ENCODE measurements around the gene MCC. TPM values are rescaled to one million over a fixed set of nuclear protein-coding genes. Genes with fewer than 3 reads are reported as not detected.

Gene MCC
- total RNA-seq, 1 donor from 2014 or later, result 20.6 TPM

GRCh38 chr5:112975721-112976431, 512.4 kb downstream of the MCC start:
- no peak for TF ChIP-seq CTCF (IDR thresholded peaks at IDR 0.05)
- Histone ChIP-seq H3K9me3 (no peaks in the 10 kb centered on the region), H3K27me3 (ENCODE audit: low read depth) (no peaks in the 10 kb centered on the region), H3K4me1 (peaks cover 34% of the 10 kb centered on the region), H3K4me3 (peak overlapping the region; percentile 88), H3K27ac (peak overlapping the region; percentile 90), H3K36me3 (no peaks in the 10 kb centered on the region)
- DNase-seq (no peak), ATAC-seq (peak in 1 of 2 donors; percentile 32)
- intact Hi-C loops (cut with DNase I), result no loop called here

DNA sequence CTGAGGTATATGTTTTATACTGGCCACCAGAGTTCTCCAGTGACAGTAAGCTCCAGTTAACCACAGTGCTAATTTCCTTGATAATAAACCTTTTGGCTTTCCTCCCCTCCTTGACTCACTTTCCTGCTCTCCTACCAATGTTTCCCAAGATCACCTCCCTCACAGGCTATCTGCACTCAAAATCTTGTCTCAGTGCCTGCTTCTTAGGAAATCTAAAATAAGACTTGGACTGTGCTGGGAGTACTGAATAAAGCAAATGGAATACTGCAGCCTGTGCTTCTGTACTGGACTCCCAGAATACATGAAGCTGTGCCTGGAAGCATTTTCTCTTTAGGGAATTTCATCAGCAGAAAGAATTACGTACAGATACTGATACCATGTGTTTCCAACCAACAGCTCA, 513.4 kb downstream of the MCC start:
- no peak overlapping the region for H3K27ac ChIP-seq
- no peaks in the 10 kb centered on the region for H3K9me3 ChIP-seq
- no peak overlapping the region for H3K4me3 ChIP-seq
- TF ChIP-seq CTCF (IDR thresholded peaks at IDR 0.05), result no peak
- H3K4me1 ChIP-seq, result peaks cover 25% of the 10 kb centered on the region
- no peaks in the 10 kb centered on the region for H3K27me3 ChIP-seq (ENCODE audit: low read depth)
- no peak for DNase-seq
- intact Hi-C loops (cut with DNase I), result no loop called here
- ATAC-seq, result no peak
- no peaks in the 10 kb centered on the region for H3K36me3 ChIP-seq

DNA sequence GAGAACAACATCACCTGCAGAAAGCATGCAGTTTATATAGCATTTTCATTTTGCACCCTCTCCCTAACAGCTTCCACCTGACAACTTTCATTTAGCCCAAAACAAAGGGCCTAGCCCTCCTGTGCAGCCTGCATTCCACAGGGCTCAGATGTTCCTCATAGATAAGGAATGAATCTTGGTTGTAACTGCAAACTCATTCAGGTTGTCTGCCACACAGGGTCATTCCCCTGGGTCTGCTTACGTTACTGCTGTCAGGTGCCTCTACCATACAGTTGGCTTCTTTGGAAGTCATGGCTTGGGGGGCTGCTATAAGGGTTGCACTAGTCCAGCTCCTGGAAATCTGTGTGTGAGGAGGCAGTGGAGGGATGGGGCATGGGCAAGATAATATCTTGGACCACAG, 514.3 kb downstream of the MCC start:
- Histone ChIP-seq H3K9me3 (no peaks in the 10 kb centered on the region), H3K4me3 (no peak overlapping the region), H3K36me3 (no peaks in the 10 kb centered on the region), H3K4me1 (peaks cover 27% of the 10 kb centered on the region), H3K27ac (no peak overlapping the region), H3K27me3 (ENCODE audit: low read depth) (no peaks in the 10 kb centered on the region)
- ATAC-seq (no peak), DNase-seq (no peak)
- no peak for TF ChIP-seq CTCF (IDR thresholded peaks at IDR 0.05)
- intact Hi-C loops (cut with DNase I), result no loop called here

DNA sequence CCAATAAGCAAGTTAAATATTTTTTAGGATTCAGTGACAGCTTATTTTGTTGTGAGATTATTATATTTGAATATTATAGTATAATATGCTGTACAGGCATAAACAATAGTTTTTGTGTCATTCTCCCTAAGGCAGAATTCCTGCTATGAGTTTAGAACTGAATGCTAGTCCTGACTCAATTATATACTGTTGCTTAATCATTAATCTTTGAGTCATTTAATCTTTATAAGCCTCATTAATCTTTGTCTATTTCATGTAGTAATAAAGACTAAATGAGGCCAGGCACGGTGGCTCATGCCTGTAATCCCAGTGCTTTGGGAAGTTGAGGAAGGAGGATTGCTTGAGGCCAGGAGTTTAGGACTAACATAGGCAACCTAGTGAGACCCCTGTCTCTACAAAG, 515.2 kb downstream of the MCC start:
- TF ChIP-seq CTCF (IDR thresholded peaks at IDR 0.05), result no peak
- Histone ChIP-seq H3K9me3 (no peaks in the 10 kb centered on the region), H3K36me3 (no peaks in the 10 kb centered on the region), H3K4me3 (no peak overlapping the region), H3K27ac (no peak overlapping the region), H3K4me1 (peaks cover 21% of the 10 kb centered on the region), H3K27me3 (ENCODE audit: low read depth) (no peaks in the 10 kb centered on the region)
- intact Hi-C loops (cut with DNase I), result no loop called here
- DNase-seq (no peak), ATAC-seq (no peak)

Other genes with a start within 250 kb of the MCC start
- not detected for gene TSSK1B, start 53.5 kb downstream of the MCC start, total RNA-seq
- gene YTHDC2, start 25.2 kb upstream of the MCC start, total RNA-seq, result 21.1 TPM